ENCODE measurements around the gene DMWD.
A peak's percentile ranks its signal among the peaks of the same experiment; 100 is the strongest.
"Not testable (repeated sequence)": the region's sequence is repeated elsewhere in the genome, so short reads cannot be mapped to it uniquely, and the experiment has no call there.

The DMWD gene

GRCh38 chr19:45816236-45817009 is 23.8 kb upstream of the DMWD start:
- no peak for DNase-seq

GRCh38 chr19:45815481-45816216 is 23.0 kb upstream of the DMWD start:
- no peak for DNase-seq

- DNase-seq = no peak
Measured at GRCh38 chr19:45814851-45815480, 22.3 kb upstream of the DMWD start, which contains the start of gene RSPH6A. RSPH6A (minus strand) TSS chr19:45815308; CDS start chr19:45815176, 132 bp downstream.

GRCh38 chr19:45814166-45814780 is 21.6 kb upstream of the DMWD start:
- no peak for DNase-seq

GRCh38 chr19:45812297-45812696 is 19.7 kb upstream of the DMWD start:
- DNase-seq = no peak

GRCh38 chr19:45809643-45810159 is 17.1 kb upstream of the DMWD start:
- no peak for DNase-seq

- no peak for DNase-seq
Measured at GRCh38 chr19:45805719-45806118, 13.1 kb upstream of the DMWD start.

- DNase-seq = no peak
Measured at GRCh38 chr19:45804959-45805230, 12.2 kb upstream of the DMWD start.

GRCh38 chr19:45804140-45804958 is 11.7 kb upstream of the DMWD start:
- no peak for DNase-seq

GRCh38 chr19:45801603-45802175 is 9.0 kb upstream of the DMWD start:
- no peak for DNase-seq

GRCh38 chr19:45800070-45800553 is 7.5 kb upstream of the DMWD start:
- no peak for DNase-seq

GRCh38 chr19:45799541-45799940 is 6.9 kb upstream of the DMWD start:
- not testable (repeated sequence) for DNase-seq

- DNase-seq = peak; percentile 36 to 67
Measured at GRCh38 chr19:45798995-45799517, 6.4 kb upstream of the DMWD start.

GRCh38 chr19:45794627-45795026 is 2.0 kb upstream of the DMWD start:
- DNase-seq = no peak

GRCh38 chr19:45793876-45794275 is 1.2 kb upstream of the DMWD start:
- no peak for DNase-seq

- no peak for DNase-seq
Measured at GRCh38 chr19:45793178-45793564, 526 bp upstream of the DMWD start.

GRCh38 chr19:45791744-45792469 is 738 bp downstream of the DMWD start:
- no peak for DNase-seq

GRCh38 chr19:45790942-45791341 is 1.7 kb downstream of the DMWD start:
- no peak for DNase-seq

GRCh38 chr19:45789035-45789786 is 3.4 kb downstream of the DMWD start:
- no peak for DNase-seq

- DNase-seq = no peak
Measured at GRCh38 chr19:45786533-45786894, 6.1 kb downstream of the DMWD start.

Data from activated CD4-positive, alpha-beta T cell treated with anti-CD3 and anti-CD28 coated beads for 4 hours (primary cell).